ENCODE measurements around the gene MAOA. TPM values are rescaled to one million over a fixed set of nuclear protein-coding genes. Genes with fewer than 3 reads are reported as not detected.

MAOA gene
- total RNA-seq, 2 donors from 2014 or later = 0.38 to 4.7 TPM

GRCh38 chrX:43734444-43734843 lies 78.3 kb downstream of the MAOA start:
- peaks cover 2% of the 10 kb centered on the region for H3K4me1 ChIP-seq (ENCODE audit: control insufficient read depth, insufficient read depth, low read length)
- H3K4me3 ChIP-seq (ENCODE audit: low read length) = no peak overlapping the region
- no peaks in the 10 kb centered on the region for H3K36me3 Mint-ChIP-seq (ENCODE audit: low read depth)
- H3K27me3 Mint-ChIP-seq (ENCODE audit: insufficient read depth) = no peaks in the 10 kb centered on the region
- no peaks in the 10 kb centered on the region for H3K9me3 ChIP-seq (ENCODE audit: control insufficient read depth, low read length)
- TF ChIP-seq CTCF (conservative IDR thresholded peaks at IDR 0.05) = no peak
- peaks cover 8% of the 10 kb centered on the region for H3K4me1 Mint-ChIP-seq
- H3K27ac Mint-ChIP-seq = no peak overlapping the region
- H3K27ac ChIP-seq (ENCODE audit: low read depth, low read length) = no peak overlapping the region
- peaks cover 22% of the 10 kb centered on the region for H3K9me3 Mint-ChIP-seq
- H3K4me3 Mint-ChIP-seq = no peak overlapping the region
- no peaks in the 10 kb centered on the region for H3K27me3 ChIP-seq (ENCODE audit: control insufficient read depth, insufficient read depth, low read length, poor library complexity, severe bottlenecking)
- H3K9ac ChIP-seq (ENCODE audit: extremely low read depth, low read length, poor library complexity, severe bottlenecking) = no peak overlapping the region
- no peaks in the 10 kb centered on the region for H3K36me3 ChIP-seq (ENCODE audit: control insufficient read depth, insufficient read depth, low read length)
- no peak for DNase-seq
- no CpG with 5 or more reads among the region's 1 CpG for WGBS, 2 experiments (ENCODE audit: insufficient coverage in 1 of 2, insufficient read length in 1 of 2)

- Mint-ChIP-seq H3K4me1 (peaks cover 8% of the 10 kb centered on the region), H3K36me3 (ENCODE audit: low read depth) (no peaks in the 10 kb centered on the region), H3K9me3 (peaks cover 21% of the 10 kb centered on the region), H3K27me3 (ENCODE audit: insufficient read depth) (no peaks in the 10 kb centered on the region), H3K27ac (no peak overlapping the region), H3K4me3 (no peak overlapping the region)
- H3K27ac ChIP-seq (ENCODE audit: low read depth, low read length) = no peak overlapping the region
- WGBS, 2 experiments (ENCODE audit: insufficient coverage in 1 of 2, insufficient read length in 1 of 2) = 98% methylated on average over 4 of the region's 6 CpGs; no CpG with 5 or more reads in 1 of the 2 experiments
- peaks cover 2% of the 10 kb centered on the region for H3K4me1 ChIP-seq (ENCODE audit: control insufficient read depth, insufficient read depth, low read length)
- H3K27me3 ChIP-seq (ENCODE audit: control insufficient read depth, insufficient read depth, low read length, poor library complexity, severe bottlenecking) = no peaks in the 10 kb centered on the region
- no peak overlapping the region for H3K9ac ChIP-seq (ENCODE audit: extremely low read depth, low read length, poor library complexity, severe bottlenecking)
- DNase-seq = no peak
- H3K4me3 ChIP-seq (ENCODE audit: low read length) = no peak overlapping the region
- TF ChIP-seq CTCF (conservative IDR thresholded peaks at IDR 0.05) = no peak
- no peaks in the 10 kb centered on the region for H3K9me3 ChIP-seq (ENCODE audit: control insufficient read depth, low read length)
- H3K36me3 ChIP-seq (ENCODE audit: control insufficient read depth, insufficient read depth, low read length) = no peaks in the 10 kb centered on the region
Measured at GRCh38 chrX:43735534-43735933, 79.4 kb downstream of the MAOA start.

GRCh38 chrX:43735957-43736356 lies 79.9 kb downstream of the MAOA start:
- no peak for DNase-seq
- Histone ChIP-seq H3K9ac (ENCODE audit: extremely low read depth, low read length, poor library complexity, severe bottlenecking) (no peak overlapping the region), H3K36me3 (ENCODE audit: control insufficient read depth, insufficient read depth, low read length) (no peaks in the 10 kb centered on the region), H3K27ac (ENCODE audit: low read depth, low read length) (no peak overlapping the region), H3K9me3 (ENCODE audit: control insufficient read depth, low read length) (no peaks in the 10 kb centered on the region), H3K4me3 (ENCODE audit: low read length) (no peak overlapping the region), H3K27me3 (ENCODE audit: control insufficient read depth, insufficient read depth, low read length, poor library complexity, severe bottlenecking) (no peaks in the 10 kb centered on the region), H3K4me1 (ENCODE audit: control insufficient read depth, insufficient read depth, low read length) (peaks cover 2% of the 10 kb centered on the region)
- H3K4me1 Mint-ChIP-seq = peaks cover 8% of the 10 kb centered on the region
- no peak for TF ChIP-seq CTCF (conservative IDR thresholded peaks at IDR 0.05)
- H3K27ac Mint-ChIP-seq = no peak overlapping the region
- no peaks in the 10 kb centered on the region for H3K36me3 Mint-ChIP-seq (ENCODE audit: low read depth)
- WGBS, 2 experiments (ENCODE audit: insufficient coverage in 1 of 2, insufficient read length in 1 of 2) = 91% methylated on average over 3 of the region's 3 CpGs; no CpG with 5 or more reads in 1 of the 2 experiments
- H3K4me3 Mint-ChIP-seq = no peak overlapping the region
- H3K27me3 Mint-ChIP-seq (ENCODE audit: insufficient read depth) = no peaks in the 10 kb centered on the region
- peaks cover 17% of the 10 kb centered on the region for H3K9me3 Mint-ChIP-seq

Data from endodermal cell (in vitro differentiated cells).